Body of pancreas (tissue), 4 donors: ENCODE results near the gene UCK1. TPM values are rescaled to one million over a fixed set of nuclear protein-coding genes. Genes with fewer than 3 reads are reported as not detected.
"Not testable (repeated sequence)": the region's sequence is repeated elsewhere in the genome, so short reads cannot be mapped to it uniquely, and the experiment has no call there.

Source experiments
- ATAC-seq: fragments of 150-250 bp; one replicate; pipeline ENCODE4 v1.9.1; 2016
- DNase-seq, 4 donors: peaks; one replicate each; pipeline ENCODE4 v3.0.0-alpha.2; 2019
- H3K27ac ChIP-seq, 4 donors: fragments of 200-600 bp; sonication (generic); 1 replicate in 3 of 4; 2 replicates in 1 of 4; pipeline versions ENCODE4 v1.5.1 to v1.6.1; 2016 to 2019; ENCODE audit warnings: mild to moderate bottlenecking in 1 of 4, mixed read lengths in 1 of 4, moderate library complexity in 1 of 4
- H3K27me3 ChIP-seq, 2 donors: fragments of 200-600 bp; sonication (generic); one replicate each; pipeline ENCODE4 v1.6.0; 2016; ENCODE audit warnings: mild to moderate bottlenecking in 1 of 2
- H3K36me3 ChIP-seq, 2 donors: fragments of 200-600 bp; sonication (generic); replicated peaks in 1 of 2; 2 replicates each; pipeline ENCODE4 v1.5.1; 2016; ENCODE audit warnings: low read depth in 2 of 2; ENCODE audit not compliant: insufficient read depth in 1 of 2
- H3K4me1 ChIP-seq: fragments of 200-600 bp; sonication (generic); one replicate; pipeline ENCODE4 v1.6.0; 2016
- H3K4me3 ChIP-seq, 2 donors: fragments of 200-600 bp; sonication (generic); 1 replicate in 1 of 2; 2 replicates in 1 of 2; pipeline ENCODE4 v1.5.1; 2016 to 2019
- H3K9me3 ChIP-seq, 3 donors: fragments of 200-600 bp; sonication (generic); 1 replicate in 2 of 3; 2 replicates in 1 of 3; pipeline ENCODE4 v1.5.1; 2016
- POLR2A ChIP-seq, 3 donors: fragments of 450-650 bp; IDR thresholded peaks; one replicate each; pipeline ENCODE4 v1.6.1; 2016; ENCODE audit warnings: antibody characterized with exemption in 3 of 3, mild to moderate bottlenecking in 2 of 3
- WGBS, 2 donors: methylation state at CpG; one replicate each; pipeline ENCODE4 v1.1.5; 2017; 5-methylcytosine and 5-hydroxymethylcytosine counted together
- intact Hi-C: fragments of 100-400 bp; cut with DNase I; formaldehyde crosslinking; loops from one replicate; pipeline ENCODE4 v1.15.1; 2023
- total RNA-seq, 2 donors: library from RNA; depleted of rRNA; stranded (reverse); fragments of >200 nt; gene quantifications; one replicate each; pipeline ENCODE4 v1.1.0, GENCODE V29; 2016
- TF ChIP-seq, protein P1 (sequence below), 7 experiments: fragments of 450-650 bp in 4 of 7; fragments of 200-600 bp in 3 of 7; sonication (generic) in 3 of 7; IDR thresholded peaks; one replicate each; pipeline ENCODE4 v1.5.1; 2016 to 2019; ENCODE audit warnings: antibody characterized with exemption in 7 of 7

UCK1 gene
- total RNA-seq, 2 donors from 2014 or later: 16.5 to 37.1 TPM

DNA sequence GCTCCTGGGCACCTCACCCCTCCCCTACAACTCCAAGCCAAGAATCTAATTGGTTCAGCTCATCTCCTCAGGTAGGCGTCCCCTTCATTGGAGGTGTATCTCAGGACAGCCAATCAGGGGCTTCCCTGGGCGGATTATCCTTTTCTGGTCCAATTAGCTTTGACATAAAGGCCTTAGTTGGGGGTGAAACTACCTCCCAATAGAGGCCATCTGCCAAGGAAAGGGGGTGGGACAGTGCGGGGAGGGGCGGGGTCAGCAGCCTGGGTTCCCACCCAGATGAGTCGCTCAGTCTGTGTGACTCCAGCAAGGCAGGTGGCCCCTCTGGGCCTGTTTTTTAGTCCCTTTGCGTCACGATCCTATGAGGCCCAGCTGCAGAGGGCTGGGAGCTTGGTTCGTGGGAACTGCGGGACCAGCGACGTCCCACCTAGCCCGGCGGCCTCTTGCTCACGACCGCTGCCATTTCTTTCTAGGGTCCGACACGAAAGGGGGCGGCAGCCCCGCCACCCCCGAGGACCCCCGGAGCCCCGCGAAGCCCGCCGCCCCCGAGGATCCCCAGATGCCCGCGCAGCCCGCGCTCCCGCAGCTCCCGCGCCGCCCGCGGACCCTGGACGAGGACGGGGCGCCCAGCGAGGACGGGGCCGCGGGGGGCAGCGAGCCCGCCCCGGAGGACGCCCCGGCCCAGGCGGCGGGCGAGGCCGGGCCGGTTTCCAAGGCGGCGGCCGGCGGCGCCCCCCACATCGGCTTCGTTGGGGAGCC is 23.2 kb upstream of the UCK1 start:
- H3K27ac ChIP-seq: no peak overlapping the region
- H3K27me3 ChIP-seq: no peaks in the 10 kb centered on the region
- H3K4me1 ChIP-seq: no peaks in the 10 kb centered on the region
- intact Hi-C loops: no loop called here
- ATAC-seq: no peak
- 69 to 91% methylated on average over 10 to 37 of the region's 60 CpGs for WGBS, 2 donors
- no peaks in the 10 kb centered on the region for H3K36me3 ChIP-seq
- no peak for TF ChIP-seq POLR2A (IDR thresholded peaks at IDR 0.05)
- TF ChIP-seq, protein P1, sequence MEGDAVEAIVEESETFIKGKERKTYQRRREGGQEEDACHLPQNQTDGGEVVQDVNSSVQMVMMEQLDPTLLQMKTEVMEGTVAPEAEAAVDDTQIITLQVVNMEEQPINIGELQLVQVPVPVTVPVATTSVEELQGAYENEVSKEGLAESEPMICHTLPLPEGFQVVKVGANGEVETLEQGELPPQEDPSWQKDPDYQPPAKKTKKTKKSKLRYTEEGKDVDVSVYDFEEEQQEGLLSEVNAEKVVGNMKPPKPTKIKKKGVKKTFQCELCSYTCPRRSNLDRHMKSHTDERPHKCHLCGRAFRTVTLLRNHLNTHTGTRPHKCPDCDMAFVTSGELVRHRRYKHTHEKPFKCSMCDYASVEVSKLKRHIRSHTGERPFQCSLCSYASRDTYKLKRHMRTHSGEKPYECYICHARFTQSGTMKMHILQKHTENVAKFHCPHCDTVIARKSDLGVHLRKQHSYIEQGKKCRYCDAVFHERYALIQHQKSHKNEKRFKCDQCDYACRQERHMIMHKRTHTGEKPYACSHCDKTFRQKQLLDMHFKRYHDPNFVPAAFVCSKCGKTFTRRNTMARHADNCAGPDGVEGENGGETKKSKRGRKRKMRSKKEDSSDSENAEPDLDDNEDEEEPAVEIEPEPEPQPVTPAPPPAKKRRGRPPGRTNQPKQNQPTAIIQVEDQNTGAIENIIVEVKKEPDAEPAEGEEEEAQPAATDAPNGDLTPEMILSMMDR (IDR thresholded peaks at IDR 0.05): no peak
- no peak overlapping the region for H3K4me3 ChIP-seq
- no peaks in the 10 kb centered on the region for H3K9me3 ChIP-seq
- DNase-seq: no peak

DNA sequence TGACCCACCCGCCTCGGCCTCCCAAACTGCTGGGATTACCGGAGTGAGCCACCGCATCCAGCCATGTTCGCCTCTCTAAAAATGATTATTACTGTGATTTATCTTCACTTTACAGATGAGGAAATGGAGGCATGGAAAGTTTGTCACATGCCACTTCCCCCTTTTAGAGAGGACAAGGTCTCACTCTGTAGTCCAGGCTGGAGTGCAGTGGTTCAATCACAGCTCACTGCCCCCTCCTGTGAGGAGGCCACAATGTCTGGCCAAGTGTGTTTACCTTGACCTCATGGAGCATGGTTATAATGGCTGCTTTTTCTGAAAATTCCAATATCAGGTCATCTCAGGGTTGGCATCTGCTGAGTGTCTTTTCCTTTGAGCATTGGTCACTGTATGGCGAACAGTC is 21.0 kb upstream of the UCK1 start:
- intact Hi-C loops: no loop called here
- Histone ChIP-seq H3K4me1 (peaks cover 2% of the 10 kb centered on the region), H3K36me3 (no peaks in the 10 kb centered on the region), H3K4me3 (no peak overlapping the region), H3K27ac (no peak overlapping the region), H3K27me3 (no peaks in the 10 kb centered on the region), H3K9me3 (no peaks in the 10 kb centered on the region)
- ATAC-seq (no peak), DNase-seq (no peak)
- TF ChIP-seq, protein P1 (IDR thresholded peaks at IDR 0.05): no peak
- TF ChIP-seq POLR2A (IDR thresholded peaks at IDR 0.05): no peak
- WGBS, 2 donors: 75 to 86% methylated on average over 6 of the region's 6 CpGs

DNA sequence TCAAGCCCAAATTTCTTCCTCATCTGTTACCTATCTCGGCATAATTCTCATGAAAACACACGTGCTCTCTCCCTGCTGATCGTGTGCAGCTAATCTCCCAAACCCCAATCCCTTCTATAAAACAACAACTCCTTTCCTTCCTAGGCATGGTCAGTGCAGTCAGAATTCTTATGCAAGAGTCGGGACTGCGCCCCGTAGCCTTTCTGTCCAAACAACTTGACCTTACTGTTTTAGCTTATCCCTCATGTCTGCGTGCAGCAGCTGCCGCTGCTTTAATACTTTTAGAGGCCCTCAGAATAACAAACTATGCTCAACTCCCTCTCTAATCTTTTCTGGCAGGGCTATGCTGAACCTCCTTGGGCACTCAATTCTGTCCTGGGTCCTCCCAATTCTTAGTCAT is 19.4 kb upstream of the UCK1 start:
- H3K4me1 ChIP-seq: peaks cover 18% of the 10 kb centered on the region
- H3K27ac ChIP-seq, DNase-seq, H3K4me3 ChIP-seq, H3K27me3 ChIP-seq, H3K36me3 ChIP-seq, ATAC-seq, intact Hi-C loops, H3K9me3 ChIP-seq: not testable (repeated sequence)
- WGBS, 2 donors: 79 to 92% methylated on average over 8 of the region's 8 CpGs

DNA sequence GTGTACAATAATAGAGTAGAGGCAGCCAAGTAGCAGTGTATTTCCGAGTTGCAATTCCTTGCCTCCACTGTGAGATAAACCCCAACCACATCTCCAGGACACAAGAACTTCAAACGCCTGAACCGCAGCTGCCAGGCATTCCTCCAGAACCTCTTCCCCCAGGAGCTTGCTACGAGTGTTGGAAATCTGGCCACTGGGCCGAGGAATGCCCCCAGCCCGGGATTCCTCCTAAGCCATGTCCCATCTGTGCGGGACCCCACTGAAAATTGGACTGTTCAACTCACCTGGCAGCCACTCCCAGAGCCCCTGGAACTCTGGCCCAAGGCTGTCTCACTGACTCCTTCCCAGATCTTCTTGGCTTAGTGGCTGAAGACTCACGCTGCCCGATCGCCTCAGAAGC is 18.1 kb upstream of the UCK1 start:
- H3K27me3 ChIP-seq, H3K4me3 ChIP-seq, H3K9me3 ChIP-seq, ATAC-seq, H3K36me3 ChIP-seq, DNase-seq, H3K27ac ChIP-seq, intact Hi-C loops: not testable (repeated sequence)
- WGBS, 2 donors: 95% methylated on average over 8 to 10 of the region's 10 CpGs
- peaks cover 19% of the 10 kb centered on the region for H3K4me1 ChIP-seq

DNA sequence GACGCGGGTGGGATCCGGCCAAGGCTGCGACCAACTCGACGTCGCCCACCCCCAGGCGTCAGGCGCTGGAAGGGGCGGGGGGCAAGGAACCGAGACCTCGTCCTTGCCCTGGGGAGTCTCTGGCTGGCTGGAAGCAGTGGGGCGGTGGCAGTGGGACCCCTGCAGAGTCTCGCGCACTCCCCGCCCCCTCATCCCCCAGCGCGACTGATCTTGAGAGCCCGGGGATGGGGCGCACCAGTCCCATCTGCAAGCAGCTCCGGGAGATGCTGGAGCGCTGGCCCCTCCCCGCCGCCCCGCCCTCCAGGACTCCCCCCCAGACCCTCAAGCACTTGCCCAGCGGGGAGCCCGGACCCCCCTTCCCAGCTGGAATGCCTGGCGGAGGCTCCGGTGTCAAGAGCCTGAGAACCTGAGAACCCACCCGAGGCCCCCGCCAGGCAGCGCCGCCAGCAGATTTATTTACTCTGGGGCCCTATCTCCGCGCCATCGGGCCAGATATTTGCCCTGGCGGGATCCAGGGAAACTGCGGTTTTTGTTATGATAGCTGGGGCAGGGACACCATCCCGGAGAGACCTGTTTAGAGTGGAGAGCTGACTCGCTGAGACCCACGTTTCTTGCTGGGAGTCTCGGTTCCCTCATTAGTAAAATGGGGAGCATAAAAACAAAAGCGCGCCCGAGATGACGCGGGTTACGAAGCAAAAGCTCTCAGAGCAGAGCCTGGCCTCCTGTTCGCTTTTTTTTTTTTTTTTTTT is 15.4 kb upstream of the UCK1 start:
- H3K4me3 ChIP-seq: peak overlapping the region in 1 of 2 donors; percentile 34
- peaks cover 19% of the 10 kb centered on the region for H3K4me1 ChIP-seq
- no peaks in the 10 kb centered on the region for H3K27me3 ChIP-seq
- no peak overlapping the region for H3K27ac ChIP-seq
- ATAC-seq (no peak), DNase-seq (peak in 1 of 4 donors; percentile 41)
- TF ChIP-seq, protein P1 (IDR thresholded peaks at IDR 0.05): peak in 3 of 7 experiments; percentile 17 to 27 (median 20)
- TF ChIP-seq POLR2A (IDR thresholded peaks at IDR 0.05): no peak
- no peaks in the 10 kb centered on the region for H3K36me3 ChIP-seq
- peaks cover 0 to 15% (median 0%) of the 10 kb centered on the region in 3 donors for H3K9me3 ChIP-seq
- intact Hi-C loops: no loop called here
- 1 to 14% methylated on average over 12 to 49 of the region's 49 CpGs for WGBS, 2 donors
